Muscle layer of colon (tissue), 2 donors: ENCODE results near the gene BTBD19.
"Not testable (repeated sequence)": the region's sequence is repeated elsewhere in the genome, so short reads cannot be mapped to it uniquely, and the experiment has no call there.

Source experiments
- H3K27ac ChIP-seq: one replicate; pipeline ENCODE4 v1.7.0; 2013; ENCODE audit warnings: low read depth, mild to moderate bottlenecking, low read length, moderate library complexity
- H3K27me3 ChIP-seq, 2 donors: one replicate each; pipeline ENCODE4 v1.7.0; 2013; ENCODE audit warnings: low read length in 2 of 2, mild to moderate bottlenecking in 2 of 2; ENCODE audit not compliant: insufficient read depth in 2 of 2, control insufficient read depth in 1 of 2
- H3K36me3 ChIP-seq: one replicate; pipeline ENCODE4 v1.7.0; 2013; ENCODE audit warnings: mild to moderate bottlenecking, low read length; ENCODE audit not compliant: insufficient read depth
- H3K4me1 ChIP-seq: one replicate; pipeline ENCODE4 v1.7.0; 2013; ENCODE audit warnings: mild to moderate bottlenecking, low read length; ENCODE audit not compliant: insufficient read depth
- H3K4me3 ChIP-seq, 2 donors: one replicate each; pipeline ENCODE4 v1.7.0; 2013; ENCODE audit warnings: low read length in 2 of 2, low read depth in 1 of 2, mild to moderate bottlenecking in 1 of 2, moderate library complexity in 1 of 2
- H3K9ac ChIP-seq: one replicate; pipeline ENCODE4 v1.7.0; 2013; ENCODE audit warnings: low read length
- H3K9me3 ChIP-seq: one replicate; pipeline ENCODE4 v1.7.0; 2013; ENCODE audit warnings: mild to moderate bottlenecking, low read length
- donor health status: abdominal sarcoma.
- donor health status: Adenocarcinoma of cecum.

The BTBD19 gene

GRCh38 chr1:44827197-44828002 lies 19.1 kb downstream of the BTBD19 start:
- H3K27ac ChIP-seq = no peak overlapping the region
- H3K9ac ChIP-seq = no peak overlapping the region

GRCh38 chr1:44828003-44828651 lies 19.8 kb downstream of the BTBD19 start:
- H3K9me3 ChIP-seq = no peaks in the 10 kb centered on the region
- no peak overlapping the region for H3K27ac ChIP-seq
- H3K36me3 ChIP-seq = no peaks in the 10 kb centered on the region
- no peak overlapping the region for H3K9ac ChIP-seq
- H3K4me3 ChIP-seq = no peak overlapping the region
- no peaks in the 10 kb centered on the region for H3K4me1 ChIP-seq
- no peaks in the 10 kb centered on the region for H3K27me3 ChIP-seq

More at GRCh38 chr1:44827197-44828002, 19.1 kb downstream of the BTBD19 start:
- H3K4me1 ChIP-seq = no peaks in the 10 kb centered on the region
- H3K4me3 ChIP-seq = no peak overlapping the region
- no peaks in the 10 kb centered on the region for H3K36me3 ChIP-seq
- H3K9me3 ChIP-seq = no peaks in the 10 kb centered on the region
- H3K27me3 ChIP-seq = no peaks in the 10 kb centered on the region

- H3K4me1 ChIP-seq = no peaks in the 10 kb centered on the region
- no peaks in the 10 kb centered on the region for H3K9me3 ChIP-seq
- H3K4me3 ChIP-seq = no peak overlapping the region
- H3K9ac ChIP-seq = no peak overlapping the region
- H3K27me3 ChIP-seq = no peaks in the 10 kb centered on the region
- H3K36me3 ChIP-seq = no peaks in the 10 kb centered on the region
- no peak overlapping the region for H3K27ac ChIP-seq
Measured at GRCh38 chr1:44828841-44829440, 20.6 kb downstream of the BTBD19 start.

GRCh38 chr1:44829506-44830384 lies 21.4 kb downstream of the BTBD19 start:
- Histone ChIP-seq H3K9ac (no peak overlapping the region), H3K4me3 (no peak overlapping the region), H3K27ac (no peak overlapping the region), H3K9me3 (no peaks in the 10 kb centered on the region), H3K4me1 (no peaks in the 10 kb centered on the region), H3K36me3 (no peaks in the 10 kb centered on the region), H3K27me3 (no peaks in the 10 kb centered on the region)

GRCh38 chr1:44830900-44831304 lies 22.6 kb downstream of the BTBD19 start:
- Histone ChIP-seq H3K4me1 (peaks cover under 1% of the 10 kb centered on the region), H3K4me3 (no peak overlapping the region), H3K27me3 (no peaks in the 10 kb centered on the region), H3K27ac (no peak overlapping the region), H3K9ac (no peak overlapping the region), H3K9me3 (no peaks in the 10 kb centered on the region), H3K36me3 (no peaks in the 10 kb centered on the region)

- peaks cover 3% of the 10 kb centered on the region for H3K4me1 ChIP-seq
Measured at GRCh38 chr1:44831516-44831915, 23.2 kb downstream of the BTBD19 start.

GRCh38 chr1:44832056-44832705 lies 23.9 kb downstream of the BTBD19 start:
- Histone ChIP-seq H3K9ac (no peak overlapping the region), H3K36me3 (no peaks in the 10 kb centered on the region), H3K27me3 (no peaks in the 10 kb centered on the region), H3K4me3 (no peak overlapping the region), H3K27ac (no peak overlapping the region), H3K4me1 (peaks cover 3% of the 10 kb centered on the region), H3K9me3 (no peaks in the 10 kb centered on the region)

More at GRCh38 chr1:44831516-44831915, 23.2 kb downstream of the BTBD19 start:
- Histone ChIP-seq H3K9ac (no peak overlapping the region), H3K36me3 (no peaks in the 10 kb centered on the region), H3K27me3 (no peaks in the 10 kb centered on the region), H3K9me3 (no peaks in the 10 kb centered on the region), H3K27ac (no peak overlapping the region), H3K4me3 (no peak overlapping the region)

- peaks cover 3% of the 10 kb centered on the region for H3K4me1 ChIP-seq
- H3K27me3 ChIP-seq = no peaks in the 10 kb centered on the region
- H3K36me3 ChIP-seq = no peaks in the 10 kb centered on the region
- H3K9ac ChIP-seq = no peak overlapping the region
- H3K27ac ChIP-seq = no peak overlapping the region
- no peaks in the 10 kb centered on the region for H3K9me3 ChIP-seq
- no peak overlapping the region for H3K4me3 ChIP-seq
Measured at GRCh38 chr1:44834328-44834727, 26.0 kb downstream of the BTBD19 start.

GRCh38 chr1:44835738-44836675 lies 27.7 kb downstream of the BTBD19 start:
- H3K4me3 ChIP-seq = no peak overlapping the region
- H3K36me3 ChIP-seq = no peaks in the 10 kb centered on the region
- H3K27me3 ChIP-seq = no peaks in the 10 kb centered on the region
- H3K9me3 ChIP-seq = no peaks in the 10 kb centered on the region
- H3K27ac ChIP-seq = no peak overlapping the region
- H3K4me1 ChIP-seq = peaks cover 3% of the 10 kb centered on the region
- H3K9ac ChIP-seq = no peak overlapping the region

GRCh38 chr1:44838294-44838693 lies 30.0 kb downstream of the BTBD19 start:
- H3K4me1 ChIP-seq, H3K27ac ChIP-seq, H3K36me3 ChIP-seq, H3K27me3 ChIP-seq, H3K9ac ChIP-seq, H3K9me3 ChIP-seq, H3K4me3 ChIP-seq: not testable (repeated sequence)
